Stimulated activated CD8-positive, alpha-beta memory T cell treated with anti-CD3 and anti-CD28 coated beads, Interleukin-4, amount 100 ng/mL, for 48 hours (primary cell): ENCODE data around the gene SUN5.
A peak's percentile ranks its signal among the peaks of the same experiment; 100 is the strongest.
"Not testable (repeated sequence)": the region's sequence is repeated elsewhere in the genome, so short reads cannot be mapped to it uniquely, and the experiment has no call there.

ENCODE experiments used
- DNase-seq: peaks from one replicate; pipeline ENCODE4 v3.0.0-alpha.2; 2020

SUN5 gene

GRCh38 chr20:32962646-32963045 is 41.6 kb downstream of the SUN5 start:
- not testable (repeated sequence) for DNase-seq

DNA sequence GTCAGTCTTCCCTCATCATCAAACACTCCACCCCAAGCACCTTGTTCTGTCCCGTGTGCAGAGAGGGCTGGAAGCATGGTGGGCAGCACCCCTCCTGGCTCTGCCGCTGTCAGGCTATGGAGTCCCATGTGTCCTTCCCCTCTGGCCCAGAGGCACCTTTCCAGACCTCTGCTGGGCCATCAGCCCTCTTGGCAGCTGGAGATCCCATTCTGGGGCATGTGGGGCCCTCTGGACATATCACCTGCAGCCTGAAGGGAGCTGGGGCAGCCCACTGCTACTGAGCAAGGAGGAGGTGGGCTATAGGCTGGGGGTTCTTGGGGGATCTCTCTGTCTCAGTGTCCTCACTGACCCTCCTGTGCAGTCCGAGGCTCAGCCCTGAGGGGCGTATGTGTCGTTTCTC is 42.2 kb downstream of the SUN5 start:
- DNase-seq, result no peak

DNA sequence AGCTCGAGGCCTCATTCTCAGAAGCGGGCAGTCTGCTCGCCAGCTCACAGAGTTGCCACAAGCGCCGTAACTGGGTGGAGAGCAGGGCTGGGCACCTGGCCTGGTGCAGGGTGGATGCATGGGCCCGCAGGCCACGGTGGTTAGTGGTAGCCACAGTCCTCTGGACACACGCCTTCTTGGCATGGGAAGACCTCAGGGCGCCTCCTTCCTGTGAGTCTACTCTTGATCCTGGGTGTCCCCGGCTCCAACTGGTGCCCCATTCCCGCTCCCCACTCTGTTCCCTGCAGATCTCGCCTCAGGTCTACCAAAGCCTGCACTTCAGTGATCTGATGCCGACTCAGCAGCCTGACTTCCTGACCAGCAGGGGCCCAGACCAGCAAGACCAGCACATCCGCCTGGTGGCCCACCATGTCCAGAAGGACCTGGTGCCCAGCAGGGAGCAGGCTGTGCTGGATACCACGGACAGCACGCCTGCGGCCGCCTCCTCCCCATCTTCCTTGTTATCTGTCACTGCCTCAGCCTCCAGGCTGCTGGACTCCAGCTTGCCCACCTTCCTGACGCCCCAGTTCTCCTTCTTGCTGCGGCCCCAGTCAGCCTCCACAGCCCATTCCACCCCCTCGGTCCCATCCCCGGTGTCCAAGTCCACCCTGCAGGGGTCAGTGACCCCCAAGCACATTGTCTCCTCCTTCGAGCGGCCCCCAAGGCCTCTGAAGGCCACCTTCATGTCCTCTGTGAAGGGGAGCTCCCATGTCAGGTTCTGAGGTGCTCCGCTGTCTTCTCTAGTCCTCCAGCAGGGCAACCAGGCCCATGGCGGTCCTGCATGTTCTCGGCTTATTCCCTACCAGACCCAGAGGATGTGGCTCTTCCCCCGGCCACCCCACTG is 43.1 kb downstream of the SUN5 start:
- no peak for DNase-seq

DNA sequence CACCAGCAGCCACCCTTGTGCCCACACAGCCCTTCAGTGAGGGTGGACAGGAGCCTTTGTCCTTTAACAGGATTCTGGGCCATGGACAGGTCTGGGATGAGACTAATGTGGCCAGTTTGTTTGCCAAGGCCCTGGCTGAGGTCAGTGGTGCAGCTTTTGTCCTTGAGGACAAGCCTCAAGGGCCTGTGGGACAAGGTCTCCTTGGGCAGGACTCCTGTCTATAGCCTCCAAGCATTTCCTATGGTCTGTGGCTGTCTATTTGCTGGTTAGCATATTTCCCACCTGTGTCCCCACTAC is 44.1 kb downstream of the SUN5 start:
- DNase-seq, result no peak

DNA sequence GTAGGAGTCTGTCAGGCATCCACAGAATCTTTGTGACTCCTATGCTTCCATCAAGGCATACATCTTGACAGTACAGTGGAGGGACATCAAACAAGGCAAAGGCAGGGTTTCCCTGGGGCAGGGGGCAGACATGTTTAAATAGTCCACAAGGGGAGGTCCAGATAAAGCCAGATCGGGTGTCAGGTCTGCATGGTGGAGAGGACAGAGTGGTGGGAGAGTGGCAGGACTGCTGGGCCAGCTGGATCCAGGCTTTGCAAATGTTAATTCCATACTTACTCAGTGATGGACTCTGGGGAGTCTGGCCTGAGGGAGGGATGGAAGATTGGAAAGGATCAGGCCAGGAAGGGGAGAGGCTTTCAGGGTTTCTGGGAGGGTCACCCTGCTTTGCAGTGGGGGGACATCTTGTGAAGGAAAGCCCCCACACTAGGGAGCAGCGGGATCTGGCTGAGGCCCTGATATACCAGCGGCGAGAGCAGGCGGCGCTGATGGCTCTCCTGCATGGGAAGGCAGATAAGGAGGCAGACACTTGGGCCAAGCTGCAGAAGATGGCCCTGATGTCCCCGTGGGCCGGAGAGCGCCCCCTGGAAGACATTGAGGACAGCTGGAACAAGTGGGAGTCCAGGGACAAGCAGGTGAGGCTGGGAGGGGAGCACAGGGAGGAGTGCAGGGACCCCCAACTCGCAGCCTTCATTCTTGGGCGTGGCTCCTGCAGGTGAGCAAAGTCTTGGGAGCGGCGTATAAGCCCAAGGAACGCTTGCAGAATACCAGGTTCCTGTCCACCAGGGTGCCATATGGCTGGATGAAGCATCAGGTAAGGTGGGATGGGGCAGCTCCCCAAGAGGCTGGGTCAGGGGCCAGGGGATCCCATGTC is 44.6 kb downstream of the SUN5 start:
- DNase-seq, result no peak

DNA sequence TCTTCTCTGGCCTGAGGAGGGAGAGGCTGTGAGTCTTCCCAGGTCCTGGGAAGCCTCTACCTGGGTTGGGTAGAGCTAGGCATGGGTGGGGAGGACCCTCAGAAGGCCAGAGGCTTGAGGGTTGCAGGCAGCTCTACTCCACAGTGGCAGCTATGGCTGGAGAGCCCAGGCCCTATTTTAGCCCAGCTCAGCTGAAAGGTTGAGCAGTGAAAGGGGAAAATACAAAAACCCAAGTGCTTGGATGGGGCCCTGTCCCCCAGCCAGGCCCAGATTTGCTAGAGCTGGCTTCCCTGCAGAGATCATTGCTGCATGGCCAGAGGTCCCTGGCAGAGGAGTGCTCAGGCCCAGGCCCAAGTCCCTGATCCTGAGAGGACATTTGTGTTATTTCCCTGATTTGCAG is 45.7 kb downstream of the SUN5 start:
- DNase-seq, result no peak

DNA sequence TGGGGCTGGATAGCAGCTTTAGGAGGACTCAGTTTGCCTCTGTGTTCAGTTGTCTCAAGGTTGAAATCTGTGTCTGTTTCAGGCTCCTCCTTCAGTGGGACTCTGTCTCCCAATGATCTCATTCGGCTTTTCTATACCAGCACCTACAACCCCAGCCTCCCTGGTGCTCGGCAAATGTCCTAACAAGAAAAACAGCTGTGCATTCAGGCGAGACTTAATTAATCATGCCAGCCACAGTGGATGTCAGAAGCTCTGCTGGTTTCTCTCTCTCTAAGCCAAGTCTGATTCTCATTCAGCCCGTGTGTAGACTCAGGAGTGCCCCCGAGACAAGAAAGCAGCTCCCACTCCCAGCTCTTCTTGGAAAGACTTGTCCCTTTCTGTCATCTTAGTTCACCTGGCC is 46.8 kb downstream of the SUN5 start:
- no peak for DNase-seq

- not testable (repeated sequence) for DNase-seq
These were observed 53.7 kb downstream of the SUN5 start for GRCh38 chr20:32950539-32950938.

GRCh38 chr20:32946629-32947028 is 57.6 kb downstream of the SUN5 start:
- DNase-seq, result no peak

DNA sequence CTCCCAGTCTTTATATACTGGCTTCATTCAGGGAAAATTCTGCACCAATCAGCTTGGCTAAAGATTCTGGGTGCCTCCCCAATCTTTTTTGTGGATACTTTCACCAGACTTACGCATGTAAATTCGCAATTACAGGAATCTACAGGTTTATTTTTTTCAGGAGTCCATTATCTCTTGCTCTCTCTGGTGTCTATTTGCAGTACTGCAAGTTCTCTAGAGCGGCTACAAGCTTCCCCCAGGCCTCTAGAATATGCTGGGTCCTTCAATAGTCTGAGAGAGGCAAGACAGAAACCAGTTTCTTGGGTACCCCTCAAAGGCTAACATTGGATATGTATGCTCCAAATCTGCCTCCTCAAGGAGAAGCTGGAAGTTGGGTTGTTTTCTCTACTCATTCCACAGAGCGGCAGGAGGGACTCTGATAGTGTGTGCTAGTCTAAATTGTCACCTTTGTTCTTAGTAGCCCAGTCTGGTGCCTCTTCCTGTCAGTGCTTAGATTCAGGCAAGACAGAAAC is 58.5 kb downstream of the SUN5 start:
- peak; percentile 31 for DNase-seq

DNA sequence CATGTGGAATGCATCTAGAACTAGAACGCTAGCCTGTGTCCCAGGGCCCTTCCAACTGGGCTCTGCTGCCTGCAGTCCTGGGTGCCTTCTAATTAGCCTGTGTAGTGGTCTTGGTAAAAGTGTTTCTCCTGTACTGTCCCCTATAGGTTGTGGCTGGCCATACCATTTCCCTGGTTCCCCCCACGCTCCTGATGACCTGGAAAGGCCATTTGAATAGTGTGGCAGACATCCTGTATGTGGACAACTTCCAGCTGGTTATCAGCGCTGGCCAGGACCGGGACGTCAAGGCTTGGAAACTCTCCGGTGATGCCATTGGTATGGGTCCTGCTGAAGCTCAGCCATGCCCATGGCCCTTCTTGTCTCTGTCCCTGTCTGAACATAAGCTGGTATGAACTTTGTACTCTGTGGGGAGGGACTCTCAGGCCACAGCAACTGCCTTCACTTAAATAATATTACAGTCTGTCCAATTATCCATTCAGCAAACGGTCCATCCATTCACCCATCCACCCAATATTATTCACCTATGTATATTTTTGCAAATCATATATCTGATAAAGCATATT is 60.7 kb downstream of the SUN5 start:
- DNase-seq, result no peak

GRCh38 chr20:32941155-32941885 is 62.9 kb downstream of the SUN5 start:
- no peak for DNase-seq

GRCh38 chr20:32934580-32934979 is 69.7 kb downstream of the SUN5 start:
- no peak for DNase-seq
